H1 (cell line): ENCODE data around the gene TXNDC8. TPM values are rescaled to one million over a fixed set of nuclear protein-coding genes. Genes with fewer than 3 reads are reported as not detected.

Source experiments
- CTCF ChIA-PET: fragments of 300-600 bp; sonication (Branson Sonifier 250); formaldehyde crosslinking; loops from one replicate; lab custom pipeline; 2021; ENCODE audit not compliant: partially characterized antibody; lab: Charles Lee
- POLR2A ChIA-PET: fragments of 300-600 bp; sonication (Branson Sonifier 250); formaldehyde crosslinking; loops from one replicate; lab custom pipeline; 2021; ENCODE audit warnings: inconsistent platforms; ENCODE audit not compliant: partially characterized antibody; lab: Charles Lee
- DNase-seq, 2 experiments: peaks; one replicate each; pipeline versions ENCODE4 v3.0.0 to v3.0.0-alpha.2; 2010 to 2022; ENCODE audit warnings: low spot score in 2 of 2, low read depth in 1 of 2, mixed read lengths in 1 of 2
- FAIRE-seq: peaks from 2 replicates; lab custom pipeline; 2011; peaks lifted over from hg19 to GRCh38; lab: Jason Lieb, UNC
- H2AFZ ChIP-seq: 2 replicates; pipeline ENCODE4 v1.8.1; 2012; ENCODE audit warnings: low read length, inconsistent platforms
- H2AK5ac ChIP-seq: 2 replicates; pipeline ENCODE4 v1.6.1; 2013; ENCODE audit warnings: low read depth, low read length
- H2BK120ac ChIP-seq: replicated peaks from 2 replicates; pipeline ENCODE3; 2013; ENCODE audit warnings: low read depth, low read length, inconsistent platforms
- H2BK12ac ChIP-seq: 2 replicates; pipeline ENCODE4 v1.6.1; 2013; ENCODE audit warnings: low read depth, low read length
- H2BK15ac ChIP-seq: 2 replicates; pipeline ENCODE4 v1.6.1; 2013; ENCODE audit warnings: low read length
- H2BK20ac ChIP-seq: 2 replicates; pipeline ENCODE4 v1.6.1; 2013; ENCODE audit warnings: low read length
- H2BK5ac ChIP-seq: 2 replicates; pipeline ENCODE4 v1.6.1; 2013; ENCODE audit warnings: low read depth, low read length
- H3K14ac ChIP-seq: 2 replicates; pipeline ENCODE4 v1.6.1; 2013; ENCODE audit warnings: inconsistent platforms; ENCODE audit not compliant: insufficient read length
- H3K18ac ChIP-seq: 2 replicates; pipeline ENCODE4 v1.6.1; 2013; ENCODE audit warnings: low read length; ENCODE audit errors: extremely low read depth
- H3K23ac ChIP-seq: 2 replicates; pipeline ENCODE4 v1.6.1; 2013; ENCODE audit warnings: inconsistent platforms; ENCODE audit not compliant: insufficient read length
- H3K23me2 ChIP-seq: 2 replicates; pipeline ENCODE4 v1.6.1; 2013; ENCODE audit warnings: low read depth, low read length
- H3K27ac ChIP-seq: 2 replicates; pipeline ENCODE4 v1.6.1; 2011; ENCODE audit warnings: low read depth, low read length, inconsistent platforms
- H3K27me3 ChIP-seq, 4 experiments: replicated peaks in 1 of 4; 1 replicate in 1 of 4; 2 replicates in 3 of 4; pipeline versions ENCODE4 v1.6.1 to v1.8.1; 2011 to 2013; ENCODE audit warnings: low read length in 3 of 4, mild to moderate bottlenecking in 3 of 4, inconsistent platforms in 2 of 4, mixed read lengths in 2 of 4, moderate library complexity in 1 of 4; ENCODE audit not compliant: control insufficient read depth in 3 of 4, insufficient read depth in 3 of 4; ENCODE audit errors: extremely low read depth in 1 of 4
- H3K36me3 ChIP-seq, 4 experiments: 2 replicates each; pipeline versions ENCODE4 v1.6.1 to v1.8.1; 2011 to 2013; ENCODE audit warnings: mild to moderate bottlenecking in 4 of 4, low read length in 3 of 4, moderate library complexity in 2 of 4, control low read depth in 1 of 4, inconsistent platforms in 1 of 4; ENCODE audit not compliant: insufficient read depth in 4 of 4, control insufficient read depth in 2 of 4
- H3K4ac ChIP-seq: replicated peaks from 2 replicates; pipeline ENCODE3; 2013; ENCODE audit warnings: low read length, low read depth, mixed read lengths, inconsistent platforms; ENCODE audit not compliant: insufficient read length
- H3K4me1 ChIP-seq, 4 experiments: replicated peaks in 1 of 4; 1 replicate in 1 of 4; 2 replicates in 3 of 4; pipeline versions ENCODE4 v1.6.1 to v1.8.1; 2011 to 2013; ENCODE audit warnings: low read length in 3 of 4, inconsistent platforms in 2 of 4, mixed read lengths in 1 of 4; ENCODE audit not compliant: insufficient read depth in 4 of 4, control insufficient read depth in 3 of 4
- H3K4me2 ChIP-seq, 2 experiments: 2 replicates each; pipeline versions ENCODE4 v1.6.1 to v1.8.1; 2011 to 2013; ENCODE audit warnings: low read depth in 2 of 2, low read length in 2 of 2, control low read depth in 1 of 2, inconsistent platforms in 1 of 2, mild to moderate bottlenecking in 1 of 2; ENCODE audit not compliant: insufficient read depth in 1 of 2
- H3K4me3 ChIP-seq, 4 experiments: fragments of 200-600, 300-600 bp in 1 of 4; sonication (generic), shearing (Covaris generic), sonication (Bioruptor Twin) in 1 of 4; 2 replicates each; pipeline versions ENCODE4 v1.5.1 to v1.8.1; 2011 to 2016; ENCODE audit warnings: low read length in 4 of 4, low read depth in 3 of 4, control low read depth in 2 of 4, inconsistent platforms in 2 of 4, mild to moderate bottlenecking in 2 of 4, mixed read lengths in 1 of 4, moderate library complexity in 1 of 4; ENCODE audit not compliant: insufficient read depth in 2 of 4; ENCODE audit errors: extremely low read depth in 1 of 4
- H3K56ac ChIP-seq: replicated peaks from 2 replicates; pipeline ENCODE3; 2013; ENCODE audit warnings: low read depth, mild to moderate bottlenecking, mixed read lengths, low read length, inconsistent platforms; ENCODE audit not compliant: insufficient read length
- H3K79me1 ChIP-seq: 2 replicates; pipeline ENCODE4 v1.6.1; 2013; ENCODE audit warnings: low read depth, low read length, control low read depth
- H3K79me2 ChIP-seq, 2 experiments: 2 replicates each; pipeline versions ENCODE4 v1.6.1 to v1.8.1; 2012 to 2013; ENCODE audit warnings: low read length in 2 of 2, mild to moderate bottlenecking in 2 of 2, inconsistent platforms in 1 of 2; ENCODE audit not compliant: insufficient read depth in 2 of 2, control insufficient read depth in 1 of 2
- H3K9ac ChIP-seq, 4 experiments: replicated peaks in 1 of 4; 1 replicate in 1 of 4; 2 replicates in 3 of 4; pipeline versions ENCODE4 v1.6.1 to v1.8.1; 2011 to 2013; ENCODE audit warnings: low read depth in 3 of 4, low read length in 3 of 4, control low read depth in 2 of 4, mild to moderate bottlenecking in 2 of 4, moderate library complexity in 2 of 4, inconsistent platforms in 1 of 4; ENCODE audit errors: extremely low read depth in 1 of 4
- H3K9me3 ChIP-seq, 2 experiments: 2 replicates each; pipeline versions ENCODE4 v1.6.1 to v1.8.1; 2012 to 2013; ENCODE audit warnings: mild to moderate bottlenecking in 2 of 2, moderate library complexity in 2 of 2, control low read depth in 1 of 2, inconsistent platforms in 1 of 2, low read depth in 1 of 2, low read length in 1 of 2, mixed read lengths in 1 of 2; ENCODE audit not compliant: insufficient read depth in 2 of 2
- H4K20me1 ChIP-seq, 2 experiments: replicated peaks in 1 of 2; 2 replicates each; pipeline versions ENCODE3 to v1.8.1; 2011 to 2013; ENCODE audit warnings: inconsistent platforms in 2 of 2, low read length in 2 of 2, mild to moderate bottlenecking in 1 of 2; ENCODE audit not compliant: insufficient read depth in 2 of 2, control insufficient read depth in 1 of 2
- H4K5ac ChIP-seq: 2 replicates; pipeline ENCODE4 v1.6.1; 2013; ENCODE audit warnings: low read length, low read depth, mixed read lengths, inconsistent platforms; ENCODE audit not compliant: insufficient read length
- H4K8ac ChIP-seq: 2 replicates; pipeline ENCODE4 v1.8.0; 2013; ENCODE audit warnings: mild to moderate bottlenecking, moderate library complexity, low read length, inconsistent platforms; ENCODE audit not compliant: insufficient read depth; ENCODE audit errors: extremely low read depth
- H4K91ac ChIP-seq: replicated peaks from 2 replicates; pipeline ENCODE3; 2013; ENCODE audit warnings: low read length, mixed read lengths, inconsistent platforms; ENCODE audit not compliant: insufficient read length
- CBX8 ChIP-seq: fragments of 300-800, 300-1000 bp; sonication (generic); IDR thresholded peaks from 2 replicates; pipeline ENCODE4 v1.7.1; 2016; ENCODE audit warnings: low read depth, low read length, borderline replicate concordance
- CHD1 ChIP-seq: IDR thresholded peaks from 2 replicates; pipeline ENCODE4 v1.6.1; 2012; ENCODE audit warnings: low read depth, low read length, improper control_type of control experiment
- CHD2 ChIP-seq: IDR thresholded peaks from 2 replicates; pipeline ENCODE4 v1.6.1; 2012; ENCODE audit warnings: low read length, improper control_type of control experiment
- CREB1 ChIP-seq: IDR thresholded peaks from 2 replicates; pipeline ENCODE4 v1.6.1; 2012; ENCODE audit warnings: inconsistent platforms
- HDAC6 ChIP-seq: IDR thresholded peaks from one replicate; pipeline ENCODE4 v1.7.1; 2012; ENCODE audit warnings: low read depth, mild to moderate bottlenecking, inconsistent platforms, low read length, moderate library complexity
- KDM1A ChIP-seq: fragments of 200-600, 300-600 bp; sonication (generic); IDR thresholded peaks from 2 replicates; pipeline ENCODE4 v1.7.1; 2016; ENCODE audit warnings: mild to moderate bottlenecking, low read length, borderline replicate concordance
- KDM4A ChIP-seq: IDR thresholded peaks from one replicate; pipeline ENCODE4 v1.7.1; 2012; ENCODE audit warnings: low read depth, mild to moderate bottlenecking, moderate library complexity, low read length, inconsistent platforms; ENCODE audit not compliant: severe bottlenecking
- POLR2AphosphoS5 ChIP-seq: IDR thresholded peaks from 2 replicates; pipeline ENCODE4 v1.6.1; 2011; ENCODE audit warnings: low read depth, low read length
- RBBP5 ChIP-seq: IDR thresholded peaks from 2 replicates; pipeline ENCODE4 v1.7.1; 2012; ENCODE audit warnings: low read depth, mild to moderate bottlenecking, inconsistent platforms, low read length, moderate library complexity, borderline replicate concordance
- RXRA ChIP-seq: IDR thresholded peaks from 2 replicates; pipeline ENCODE4 v1.6.1; 2011; ENCODE audit warnings: low read depth, mild to moderate bottlenecking, low read length, moderate library complexity; ENCODE audit not compliant: insufficient read depth
- SP1 ChIP-seq: IDR thresholded peaks from 2 replicates; pipeline ENCODE4 v1.6.1; 2011; ENCODE audit warnings: low read depth, low read length
- SP4 ChIP-seq: IDR thresholded peaks from 2 replicates; pipeline ENCODE4 v1.6.1; 2012; ENCODE audit warnings: low read length, inconsistent platforms
- TAF1 ChIP-seq: IDR thresholded peaks from 2 replicates; pipeline ENCODE4 v1.6.1; 2011; ENCODE audit warnings: mild to moderate bottlenecking, low read depth, low read length
- TBP ChIP-seq: IDR thresholded peaks from 2 replicates; pipeline ENCODE4 v1.6.1; 2011; ENCODE audit warnings: low read depth, low read length, improper control_type of control experiment
- TEAD4 ChIP-seq: IDR thresholded peaks from 2 replicates; pipeline ENCODE4 v1.6.1; 2012; ENCODE audit warnings: low read depth, low read length, inconsistent platforms, mixed read lengths
- WGBS, 2 experiments: shearing (Covaris generic) in 1 of 2; methylation state at CpG; one replicate each; pipeline versions ENCODE4 v1.1.6 to v1.1.7; 2013 to 2015; ENCODE audit warnings: low lambda C conversion rate in 2 of 2, mixed read lengths in 2 of 2, inconsistent platforms in 1 of 2, low coverage in 1 of 2, missing lambda C conversion rate in 1 of 2; ENCODE audit not compliant: insufficient replicate concordance in 2 of 2, insufficient coverage in 1 of 2, insufficient read length in 1 of 2; ENCODE audit errors: extremely low coverage in 1 of 2, missing lambda C conversion rate in 1 of 2; 5-methylcytosine and 5-hydroxymethylcytosine counted together
- polyA plus RNA-seq, 7 experiments: library from polyadenylated mRNA; depleted of rRNA in 3 of 7; stranded (reverse) in 5 of 7; unstranded in 2 of 7; fragments of >200 nt in 5 of 7; fragments of 200-250 nt in 2 of 7; gene quantifications; 1 replicate in 5 of 7; 2 replicates in 1 of 7; 4 replicates in 1 of 7; pipeline versions ENCODE4 v1.2.1 to v1.2.3, GENCODE V29; 2011 to 2013; ENCODE audit warnings: missing spikeins in 2 of 7, mixed read lengths in 2 of 7
- total RNA-seq: library from RNA; stranded (reverse); fragmentation: NEBNext Ultra II Directional; extraction: Animal tissue kit (Norgen Biotek cat#: 25700); gene quantifications from 2 replicates; pipeline ENCODE4 v1.2.1, GENCODE V29; 2021

The TXNDC8 gene
- total and polyA plus RNA-seq, 2 of the 8 experiments (the other 6 are each of a cell fraction or from before 2014, with no cell fraction given): not detected

DNA sequence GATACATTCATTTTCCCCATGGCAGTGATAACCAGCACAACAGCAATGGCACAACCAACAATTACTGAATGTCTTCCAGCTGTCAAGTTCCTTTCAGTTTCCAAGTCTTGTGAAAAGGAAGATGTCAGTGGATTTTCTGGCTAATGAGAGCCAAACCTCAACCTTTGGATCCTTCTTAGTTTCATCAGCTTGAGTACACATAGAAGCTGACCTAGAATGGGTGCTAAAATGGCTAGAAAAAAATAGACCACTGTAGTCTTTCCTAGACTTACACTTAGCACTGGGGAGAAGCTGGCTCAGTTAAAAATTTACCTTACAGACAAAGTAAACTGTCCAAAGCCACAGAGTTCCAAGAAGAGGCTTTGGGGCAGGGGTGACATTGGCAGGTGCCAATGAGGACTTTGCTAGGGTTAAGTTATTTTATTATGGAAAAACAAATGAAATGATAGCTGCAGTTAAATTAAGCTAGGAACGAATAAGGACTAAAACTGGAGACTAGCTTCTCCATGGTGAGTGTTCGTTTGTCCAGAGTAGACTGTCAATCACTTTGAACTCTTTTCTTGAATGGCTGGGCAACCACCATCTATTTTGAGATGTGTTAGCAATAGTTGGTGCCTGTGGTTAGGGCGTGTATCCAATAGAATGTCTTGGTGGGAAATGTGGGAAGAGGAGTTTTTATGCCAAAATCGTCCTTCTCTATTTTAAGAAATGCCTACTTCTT lies 55.5 kb downstream of the TXNDC8 start:
- no peak overlapping the region for H3K4me2 ChIP-seq
- no peaks in the 10 kb centered on the region for H3K79me1 ChIP-seq
- no peaks in the 10 kb centered on the region for H3K36me3 ChIP-seq
- ChIA-PET CTCF (interaction anchor here (0.8 to 1.4 kb wide), 5 partner anchors 10 to 84 kb away, joined by 3 to 4 read pairs (median 3); no protein-coding TSS in a partner anchor), POLR2A (interaction anchor here (4.4 kb wide), 1 partner anchor 25 kb away, joined by 20 read pairs; the partner anchor contains the start of gene TXN)
- no peaks in the 10 kb centered on the region for H3K79me2 ChIP-seq
- H3K27ac ChIP-seq: no peak overlapping the region
- H3K18ac ChIP-seq: no peak overlapping the region
- no peak overlapping the region for H2AK5ac ChIP-seq
- no peak overlapping the region for H3K9ac ChIP-seq
- no peak overlapping the region for H2AFZ ChIP-seq
- 89% methylated on average over 4 of the region's 4 CpGs; no CpG with 5 or more reads in 1 of the 2 experiments for WGBS, 2 experiments
- DNase-seq: no peak
- no peak for FAIRE-seq
- no peak overlapping the region for H2BK120ac ChIP-seq
- H4K20me1 ChIP-seq: no peaks in the 10 kb centered on the region
- H3K27me3 ChIP-seq: no peaks in the 10 kb centered on the region
- TF ChIP-seq CHD2 (no peak), POLR2AphosphoS5 (no peak), CHD1 (no peak), CBX8 (no peak), RXRA (no peak), KDM4A (no peak), SP4 (no peak), KDM1A (no peak), HDAC6 (no peak), TBP (no peak), SP1 (no peak), CREB1 (no peak), RBBP5 (no peak), TEAD4 (no peak), TAF1 (no peak)
- H3K4me1 ChIP-seq: no peaks in the 10 kb centered on the region
- no peak overlapping the region for H4K8ac ChIP-seq
- H3K4ac ChIP-seq: no peak overlapping the region
- no peak overlapping the region for H3K14ac ChIP-seq
- no peak overlapping the region for H2BK20ac ChIP-seq
- H2BK12ac ChIP-seq: no peak overlapping the region
- no peak overlapping the region for H3K4me3 ChIP-seq
- H3K23ac ChIP-seq: no peak overlapping the region
- H3K56ac ChIP-seq: no peak overlapping the region
- H2BK5ac ChIP-seq: no peak overlapping the region
- no peak overlapping the region for H4K91ac ChIP-seq
- H3K23me2 ChIP-seq: no peaks in the 10 kb centered on the region
- no peak overlapping the region for H4K5ac ChIP-seq
- no peaks in the 10 kb centered on the region for H3K9me3 ChIP-seq
- H2BK15ac ChIP-seq: no peak overlapping the region
